H9 (cell line): Measurements from ENCODE around the gene RCAN3. TPM values are rescaled to one million over a fixed set of nuclear protein-coding genes. Genes with fewer than 3 reads are reported as not detected.

Experiments
- DNase-seq: peaks from one replicate; pipeline ENCODE4 v3.0.0-alpha.2; 2017
- H2AFZ ChIP-seq: one replicate; pipeline ENCODE4 v1.6.1; 2013; ENCODE audit warnings: mild to moderate bottlenecking, low read length, control low read depth, moderate library complexity
- H2AK5ac ChIP-seq: 2 replicates; pipeline ENCODE4 v1.6.1; 2013; ENCODE audit warnings: low read length, control low read depth, mixed read lengths; ENCODE audit not compliant: insufficient read length
- H2BK120ac ChIP-seq: one replicate; pipeline ENCODE4 v1.6.1; 2013; ENCODE audit warnings: low read depth, mild to moderate bottlenecking, low read length, control low read depth, inconsistent platforms; ENCODE audit not compliant: poor library complexity, severe bottlenecking
- H2BK12ac ChIP-seq: 2 replicates; pipeline ENCODE4 v1.6.1; 2013; ENCODE audit warnings: low read length, control low read depth, mixed read lengths, low read depth; ENCODE audit not compliant: insufficient read length
- H2BK15ac ChIP-seq: 2 replicates; pipeline ENCODE4 v1.6.1; 2013; ENCODE audit warnings: low read depth, low read length, control low read depth
- H2BK20ac ChIP-seq: one replicate; pipeline ENCODE4 v1.6.1; 2013; ENCODE audit warnings: low read depth, mild to moderate bottlenecking, low read length, control low read depth, inconsistent platforms; ENCODE audit not compliant: poor library complexity, severe bottlenecking
- H2BK5ac ChIP-seq: 2 replicates; pipeline ENCODE4 v1.6.1; 2013; ENCODE audit warnings: low read length, control low read depth, mixed read lengths; ENCODE audit not compliant: insufficient read length
- H3K14ac ChIP-seq: 2 replicates; pipeline ENCODE4 v1.6.1; 2013; ENCODE audit warnings: low read length, control low read depth; ENCODE audit not compliant: insufficient read depth
- H3K18ac ChIP-seq: 2 replicates; pipeline ENCODE4 v1.6.1; 2013; ENCODE audit warnings: low read depth, mild to moderate bottlenecking, mixed read lengths, low read length, control low read depth; ENCODE audit not compliant: insufficient read length
- H3K23ac ChIP-seq: 2 replicates; pipeline ENCODE4 v1.6.1; 2013; ENCODE audit warnings: low read length, control low read depth, mixed read lengths, low read depth; ENCODE audit not compliant: insufficient read length
- H3K23me2 ChIP-seq: 2 replicates; pipeline ENCODE4 v1.6.1; 2013; ENCODE audit warnings: low read depth, mild to moderate bottlenecking, mixed read lengths, low read length, control low read depth; ENCODE audit not compliant: insufficient read length, poor library complexity, severe bottlenecking
- H3K27ac ChIP-seq: 2 replicates; pipeline ENCODE4 v1.5.1; 2013; ENCODE audit warnings: low read length, control low read depth, mixed read lengths, low read depth; ENCODE audit not compliant: insufficient read length
- H3K27me3 ChIP-seq: 2 replicates; pipeline ENCODE4 v1.6.1; 2013; ENCODE audit warnings: low read length, control low read depth, inconsistent platforms; ENCODE audit not compliant: insufficient read depth
- H3K4ac ChIP-seq: 2 replicates; pipeline ENCODE4 v1.6.1; 2013; ENCODE audit warnings: low read depth, mild to moderate bottlenecking, control low read depth, inconsistent platforms, low read length, moderate library complexity
- H3K4me1 ChIP-seq: 2 replicates; pipeline ENCODE4 v1.6.1; 2013; ENCODE audit warnings: low read length, control low read depth, inconsistent platforms; ENCODE audit not compliant: insufficient read depth
- H3K4me2 ChIP-seq: 2 replicates; pipeline ENCODE4 v1.6.1; 2013; ENCODE audit warnings: low read length, control low read depth, mixed read lengths; ENCODE audit not compliant: insufficient read length, insufficient read depth
- H3K56ac ChIP-seq: 2 replicates; pipeline ENCODE4 v1.6.1; 2013; ENCODE audit warnings: low read depth, mild to moderate bottlenecking, mixed read lengths, low read length, control low read depth; ENCODE audit not compliant: insufficient read length
- H3K79me1 ChIP-seq: 2 replicates; pipeline ENCODE4 v1.6.1; 2013; ENCODE audit warnings: low read depth, mild to moderate bottlenecking, moderate library complexity, low read length, control low read depth, inconsistent platforms; ENCODE audit not compliant: insufficient read depth, poor library complexity, severe bottlenecking
- H3K79me2 ChIP-seq: 2 replicates; pipeline ENCODE4 v1.6.1; 2013; ENCODE audit warnings: low read length, control low read depth, inconsistent platforms; ENCODE audit not compliant: insufficient read depth
- H3K9ac ChIP-seq: 2 replicates; pipeline ENCODE4 v1.6.1; 2013; ENCODE audit warnings: low read length, control low read depth, mixed read lengths; ENCODE audit not compliant: insufficient read length; ENCODE audit errors: extremely low read depth
- H3K9me3 ChIP-seq: one replicate; pipeline ENCODE4 v1.6.1; 2013; ENCODE audit warnings: low read depth, low read length, inconsistent platforms; ENCODE audit not compliant: control insufficient read depth
- H3T11ph ChIP-seq: one replicate; pipeline ENCODE4 v1.6.1; 2013; ENCODE audit warnings: mild to moderate bottlenecking, low read length, control low read depth, inconsistent platforms
- H4K20me1 ChIP-seq: one replicate; pipeline ENCODE4 v1.6.1; 2013; ENCODE audit not compliant: control insufficient read depth, insufficient read length, insufficient read depth
- H4K5ac ChIP-seq: 2 replicates; pipeline ENCODE4 v1.6.1; 2013; ENCODE audit warnings: low read depth, mild to moderate bottlenecking, mixed read lengths, low read length, control low read depth; ENCODE audit not compliant: insufficient read length
- H4K8ac ChIP-seq: replicated peaks from 2 replicates; pipeline ENCODE4 v1.6.1; 2013; ENCODE audit warnings: low read length, control low read depth, mixed read lengths, low read depth; ENCODE audit not compliant: insufficient read length
- H4K91ac ChIP-seq: 2 replicates; pipeline ENCODE4 v1.6.1; 2013; ENCODE audit warnings: low read depth, mild to moderate bottlenecking, moderate library complexity, mixed read lengths, low read length, control low read depth; ENCODE audit not compliant: insufficient read length
- H3K27ac Mint-ChIP-seq, 3 experiments: 2 replicates in 2 of 3; 3 replicates in 1 of 3; pipeline ENCODE4 v1.8.0; 2020 to 2021; ENCODE audit warnings: mixed read lengths in 3 of 3, mild to moderate bottlenecking in 1 of 3, moderate library complexity in 1 of 3
- H3K27me3 Mint-ChIP-seq: 2 replicates; pipeline ENCODE4 v1.8.0; 2021; ENCODE audit warnings: low read depth, mild to moderate bottlenecking, moderate library complexity, mixed read lengths
- H3K36me3 Mint-ChIP-seq, 3 experiments: 2 replicates in 2 of 3; 3 replicates in 1 of 3; pipeline ENCODE4 v1.8.0; 2020 to 2021; ENCODE audit warnings: low read depth in 3 of 3, mixed read lengths in 3 of 3; ENCODE audit not compliant: insufficient read depth in 1 of 3
- H3K4me1 Mint-ChIP-seq, 2 experiments: 2 replicates each; pipeline ENCODE4 v1.8.0; 2020; ENCODE audit warnings: mixed read lengths in 2 of 2
- H3K4me3 Mint-ChIP-seq, 2 experiments: 2 replicates in 1 of 2; 3 replicates in 1 of 2; pipeline ENCODE4 v1.8.0; 2020 to 2021; ENCODE audit warnings: mild to moderate bottlenecking in 2 of 2, mixed read lengths in 2 of 2, moderate library complexity in 1 of 2
- H3K9me3 Mint-ChIP-seq, 2 experiments: 2 replicates in 1 of 2; 3 replicates in 1 of 2; pipeline ENCODE4 v1.8.0; 2020; ENCODE audit warnings: mild to moderate bottlenecking in 2 of 2, mixed read lengths in 2 of 2, moderate library complexity in 1 of 2
- WGBS: extraction: QIAGEN DNeasy Blood & Tissue Kit; methylation state at CpG from one replicate; pipeline ENCODE4 v1.1.7; 2013; ENCODE audit warnings: missing lambda C conversion rate, low lambda C conversion rate, mixed read lengths; ENCODE audit not compliant: insufficient read length; ENCODE audit errors: extremely low coverage; 5-methylcytosine and 5-hydroxymethylcytosine counted together
- long read RNA-seq: library from polyadenylated mRNA; unstranded; transcript quantifications from one replicate; pipeline ENCODE4 v2.0.0, GENCODE V29; 2020
- total RNA-seq: library from RNA; stranded (reverse); gene quantifications from 2 replicates; pipeline ENCODE4 v1.2.1, GENCODE V29; 2021
- TF ChIP-seq, protein P1 (sequence below): fragments of 200-600 bp; sonication (generic); conservative IDR thresholded peaks from 3 replicates; pipeline ENCODE4 v1.8.0; 2021; ENCODE audit warnings: antibody characterized with exemption, mild to moderate bottlenecking

Gene RCAN3
- total RNA-seq = 13.0 TPM in 2 replicates
- long read RNA-seq, full-length matches to known transcripts = 16 of 36 reads
- long read RNA-seq, partial matches to known transcripts = 0 of 36 reads
- long read RNA-seq, other reads (novel, unspliced or antisense) = 20 of 36 reads

DNA sequence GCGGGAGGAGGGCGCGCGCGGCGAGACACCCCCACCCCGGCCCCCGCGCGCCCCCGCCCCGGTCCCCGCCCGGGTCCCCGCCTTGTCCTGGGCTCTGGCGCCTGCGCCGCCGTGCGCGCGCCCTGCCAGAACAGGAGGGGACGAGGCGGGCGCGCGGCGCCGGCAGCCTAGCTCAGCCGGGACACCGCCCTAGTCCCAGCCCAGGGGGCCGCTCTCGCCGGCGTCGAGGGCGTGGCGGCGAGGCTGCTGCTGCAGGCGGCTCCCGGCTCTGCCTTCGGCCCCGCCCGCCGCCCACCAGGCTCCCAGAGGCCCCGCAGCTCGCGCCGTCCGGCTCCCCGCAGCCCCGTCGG is at the start of gene RCAN3:
RCAN3 (plus strand) TSS at position 128 of the 350 bp plus-strand sequence. CDS start 11,537 bp downstream, outside the sequence.
- Histone ChIP-seq H4K20me1 (no peaks in the 10 kb centered on the region), H2BK12ac (no peak within 1 kb of the TSS), H2BK5ac (no peak within 1 kb of the TSS), H3K56ac (no peak within 1 kb of the TSS), H2BK120ac (no peak within 1 kb of the TSS), H3K14ac (peak within 1 kb of the TSS; percentile 43), H2AFZ (no peak within 1 kb of the TSS), H4K91ac (no peak within 1 kb of the TSS), H3K18ac (no peak within 1 kb of the TSS), H3K4ac (no peak within 1 kb of the TSS), H3K27ac (no peak within 1 kb of the TSS), H3K9me3 (no peaks in the 10 kb centered on the region), H3K4me1 (peaks cover 2% of the 10 kb centered on the region; the same call in 1 of the 2 replicates), H3K23me2 (peaks cover 9% of the 10 kb centered on the region), H3T11ph (no peak within 1 kb of the TSS), H2AK5ac (no peak within 1 kb of the TSS), H3K23ac (no peak within 1 kb of the TSS), H2BK15ac (no peak within 1 kb of the TSS), H3K9ac (peak within 1 kb of the TSS; percentile 39), H3K4me2 (peak within 1 kb of the TSS; percentile 74), H3K79me1 (no peaks in the 10 kb centered on the region), H3K27me3 (no peaks in the 10 kb centered on the region), H2BK20ac (no peak within 1 kb of the TSS), H4K5ac (no peak within 1 kb of the TSS), H4K8ac (no peak within 1 kb of the TSS), H3K79me2 (no peaks in the 10 kb centered on the region)
- no peaks in the 10 kb centered on the region for H3K9me3 Mint-ChIP-seq
- H3K27ac Mint-ChIP-seq = peak within 1 kb of the TSS in 2 of 3 experiments; percentile 19 to 81; a peak in 4 of 7 replicates
- H3K4me1 Mint-ChIP-seq = peaks cover 47 to 51% of the 10 kb centered on the region in 2 experiments
- peak; percentile 87 for DNase-seq
- TF ChIP-seq, protein P1, sequence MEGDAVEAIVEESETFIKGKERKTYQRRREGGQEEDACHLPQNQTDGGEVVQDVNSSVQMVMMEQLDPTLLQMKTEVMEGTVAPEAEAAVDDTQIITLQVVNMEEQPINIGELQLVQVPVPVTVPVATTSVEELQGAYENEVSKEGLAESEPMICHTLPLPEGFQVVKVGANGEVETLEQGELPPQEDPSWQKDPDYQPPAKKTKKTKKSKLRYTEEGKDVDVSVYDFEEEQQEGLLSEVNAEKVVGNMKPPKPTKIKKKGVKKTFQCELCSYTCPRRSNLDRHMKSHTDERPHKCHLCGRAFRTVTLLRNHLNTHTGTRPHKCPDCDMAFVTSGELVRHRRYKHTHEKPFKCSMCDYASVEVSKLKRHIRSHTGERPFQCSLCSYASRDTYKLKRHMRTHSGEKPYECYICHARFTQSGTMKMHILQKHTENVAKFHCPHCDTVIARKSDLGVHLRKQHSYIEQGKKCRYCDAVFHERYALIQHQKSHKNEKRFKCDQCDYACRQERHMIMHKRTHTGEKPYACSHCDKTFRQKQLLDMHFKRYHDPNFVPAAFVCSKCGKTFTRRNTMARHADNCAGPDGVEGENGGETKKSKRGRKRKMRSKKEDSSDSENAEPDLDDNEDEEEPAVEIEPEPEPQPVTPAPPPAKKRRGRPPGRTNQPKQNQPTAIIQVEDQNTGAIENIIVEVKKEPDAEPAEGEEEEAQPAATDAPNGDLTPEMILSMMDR = no peak
- no CpG with 5 or more reads among the region's 53 CpGs for WGBS
- peaks cover 7% of the 10 kb centered on the region for H3K27me3 Mint-ChIP-seq
- H3K36me3 Mint-ChIP-seq = no peaks in the 10 kb centered on the region; a peak in 1 of 7 replicates
- peak within 1 kb of the TSS; percentile 82 to 95 for H3K4me3 Mint-ChIP-seq
